Measurements from ENCODE around the gene RILPL1.
"Not testable (repeated sequence)": the region's sequence is repeated elsewhere in the genome, so short reads cannot be mapped to it uniquely, and the experiment has no call there.

DNA sequence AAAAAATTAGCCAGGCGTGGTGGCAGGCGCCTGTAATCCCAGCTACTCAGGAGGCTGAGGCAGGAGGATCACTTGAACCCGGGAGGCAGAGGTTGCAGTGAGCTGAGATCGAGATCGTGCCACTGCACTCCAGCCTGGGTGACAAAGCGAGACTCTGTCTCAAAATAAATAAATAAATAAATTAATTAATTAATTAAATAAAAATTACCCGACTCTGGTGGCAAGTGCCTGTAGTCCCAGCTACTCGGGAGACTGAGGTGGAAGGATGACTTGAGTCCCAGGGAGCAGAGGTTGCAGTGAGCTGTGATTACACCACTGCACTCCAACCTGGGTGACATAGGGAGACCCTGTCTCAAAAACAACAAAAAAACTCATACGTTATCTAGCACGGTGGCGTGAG, 2.4 kb upstream of the RILPL1 start:
- TF ChIP-seq, protein P1, sequence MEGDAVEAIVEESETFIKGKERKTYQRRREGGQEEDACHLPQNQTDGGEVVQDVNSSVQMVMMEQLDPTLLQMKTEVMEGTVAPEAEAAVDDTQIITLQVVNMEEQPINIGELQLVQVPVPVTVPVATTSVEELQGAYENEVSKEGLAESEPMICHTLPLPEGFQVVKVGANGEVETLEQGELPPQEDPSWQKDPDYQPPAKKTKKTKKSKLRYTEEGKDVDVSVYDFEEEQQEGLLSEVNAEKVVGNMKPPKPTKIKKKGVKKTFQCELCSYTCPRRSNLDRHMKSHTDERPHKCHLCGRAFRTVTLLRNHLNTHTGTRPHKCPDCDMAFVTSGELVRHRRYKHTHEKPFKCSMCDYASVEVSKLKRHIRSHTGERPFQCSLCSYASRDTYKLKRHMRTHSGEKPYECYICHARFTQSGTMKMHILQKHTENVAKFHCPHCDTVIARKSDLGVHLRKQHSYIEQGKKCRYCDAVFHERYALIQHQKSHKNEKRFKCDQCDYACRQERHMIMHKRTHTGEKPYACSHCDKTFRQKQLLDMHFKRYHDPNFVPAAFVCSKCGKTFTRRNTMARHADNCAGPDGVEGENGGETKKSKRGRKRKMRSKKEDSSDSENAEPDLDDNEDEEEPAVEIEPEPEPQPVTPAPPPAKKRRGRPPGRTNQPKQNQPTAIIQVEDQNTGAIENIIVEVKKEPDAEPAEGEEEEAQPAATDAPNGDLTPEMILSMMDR (conservative IDR thresholded peaks at IDR 0.05 in 1 of 2, IDR thresholded peaks at IDR 0.05 in 1 of 2; ENCODE audit: low read depth in 1 of 2, low read length in 2 of 2): not testable (repeated sequence)
- not testable (repeated sequence) for TF ChIP-seq EZH2 (IDR thresholded peaks at IDR 0.05; ENCODE audit: low read length, missing control alignments)

Measured in fibroblast of lung (primary cell).